Common myeloid progenitor, CD34-positive (primary cell): ENCODE measurements around the gene ANKH.

Experiments
- CTCF ChIA-PET: fragments of 350-600 bp; sonication (Branson Sonifier 250); formaldehyde crosslinking; loops from one replicate; lab custom pipeline; 2021; ENCODE audit warnings: antibody characterized with exemption; lab: Charles Lee
- POLR2A ChIA-PET: fragments of 350-600 bp; sonication (Branson Sonifier 250); formaldehyde crosslinking; loops from one replicate; lab custom pipeline; 2021; ENCODE audit warnings: antibody characterized with exemption; lab: Charles Lee
- DNase-seq, 3 donors: peaks; one replicate each; pipeline versions ENCODE4 v3.0.0 to v3.0.0-alpha.2; 2013
- H3K27ac ChIP-seq, 2 experiments: 1 replicate in 1 of 2; 2 replicates in 1 of 2; pipeline ENCODE4 v1.7.0; 2013; ENCODE audit warnings: inconsistent platforms in 2 of 2, low read length in 2 of 2, mild to moderate bottlenecking in 2 of 2, low read depth in 1 of 2, moderate library complexity in 1 of 2; ENCODE audit not compliant: severe bottlenecking in 2 of 2, insufficient read depth in 1 of 2, poor library complexity in 1 of 2
- H3K27me3 ChIP-seq, 5 experiments: replicated peaks in 2 of 5; 1 replicate in 3 of 5; 2 replicates in 2 of 5; pipeline versions ENCODE4 v1.6.1 to v1.7.0; 2013; ENCODE audit warnings: low read length in 4 of 5, mild to moderate bottlenecking in 2 of 5, moderate library complexity in 2 of 5, inconsistent platforms in 1 of 5; ENCODE audit not compliant: insufficient read depth in 5 of 5, control insufficient read depth in 4 of 5
- H3K36me3 ChIP-seq, 4 experiments: 1 replicate in 2 of 4; 2 replicates in 2 of 4; pipeline versions ENCODE4 v1.6.1 to v1.7.0; 2013; ENCODE audit warnings: low read length in 3 of 4, control low read depth in 1 of 4, mild to moderate bottlenecking in 1 of 4; ENCODE audit not compliant: control insufficient read depth in 4 of 4, insufficient read depth in 4 of 4
- H3K4me1 ChIP-seq, 4 experiments: 1 replicate in 3 of 4; 2 replicates in 1 of 4; pipeline versions ENCODE4 v1.6.1 to v1.7.1; 2013; ENCODE audit warnings: low read length in 3 of 4, mild to moderate bottlenecking in 3 of 4, control low read depth in 1 of 4, inconsistent platforms in 1 of 4, moderate library complexity in 1 of 4; ENCODE audit not compliant: control insufficient read depth in 4 of 4, insufficient read depth in 4 of 4; ENCODE audit errors: control extremely low read depth in 1 of 4
- H3K4me3 ChIP-seq, 7 experiments: 1 replicate in 4 of 7; 2 replicates in 3 of 7; pipeline versions ENCODE4 v1.5.1 to v1.7.0; 2013; ENCODE audit warnings: mild to moderate bottlenecking in 7 of 7, low read length in 6 of 7, moderate library complexity in 6 of 7, inconsistent platforms in 2 of 7, low read depth in 2 of 7, control low read depth in 1 of 7; ENCODE audit not compliant: insufficient read depth in 4 of 7, control insufficient read depth in 1 of 7; ENCODE audit errors: extremely low read depth in 1 of 7
- H3K9me3 ChIP-seq, 5 experiments: 1 replicate in 4 of 5; 2 replicates in 1 of 5; pipeline versions ENCODE4 v1.6.1 to v1.7.1; 2013; ENCODE audit warnings: low read length in 4 of 5, mild to moderate bottlenecking in 2 of 5, inconsistent platforms in 1 of 5, low read depth in 1 of 5, moderate library complexity in 1 of 5; ENCODE audit not compliant: control insufficient read depth in 4 of 5, insufficient read depth in 2 of 5; ENCODE audit errors: control extremely low read depth in 1 of 5
- WGBS: methylation state at CpG from one replicate; pipeline ENCODE4 v1.1.5; 2013; ENCODE audit not compliant: insufficient coverage; 5-methylcytosine and 5-hydroxymethylcytosine counted together

Gene ANKH

DNA sequence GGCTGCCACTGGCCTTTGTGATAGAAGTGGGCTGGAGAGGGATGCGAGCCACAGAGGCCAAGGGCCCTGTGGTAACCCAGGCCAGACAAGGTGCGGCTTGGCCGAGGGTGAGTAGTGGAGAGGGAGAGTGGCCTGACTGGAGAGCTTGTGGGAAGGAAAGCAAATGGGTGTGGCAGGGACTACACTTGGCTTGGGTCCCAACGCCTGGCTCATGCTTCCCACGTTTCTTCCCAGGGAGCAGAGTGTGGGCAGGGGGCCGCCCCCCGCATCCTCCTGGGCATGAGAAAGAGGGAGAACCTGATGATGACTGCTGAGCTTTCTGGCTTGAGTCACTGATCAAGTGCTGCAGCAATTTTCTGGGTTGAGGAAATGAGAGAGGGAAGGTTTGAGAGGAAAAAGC is 95.7 kb downstream of the ANKH start:
- CTCF ChIA-PET = interaction anchor here (1.2 to 1.3 kb wide), 2 partner anchors 9 to 12 kb away, joined by 3 to 4 read pairs; no protein-coding TSS in a partner anchor
- no peak overlapping the region for H3K27ac ChIP-seq
- H3K27me3 ChIP-seq = no peaks in the 10 kb centered on the region
- WGBS = 96% methylated on average over 7 of the region's 7 CpGs
- POLR2A ChIA-PET = no interaction called here
- no peaks in the 10 kb centered on the region for H3K4me1 ChIP-seq
- DNase-seq = no peak
- no peaks in the 10 kb centered on the region for H3K9me3 ChIP-seq
- H3K36me3 ChIP-seq = no peaks in the 10 kb centered on the region
- no peak overlapping the region for H3K4me3 ChIP-seq

DNA sequence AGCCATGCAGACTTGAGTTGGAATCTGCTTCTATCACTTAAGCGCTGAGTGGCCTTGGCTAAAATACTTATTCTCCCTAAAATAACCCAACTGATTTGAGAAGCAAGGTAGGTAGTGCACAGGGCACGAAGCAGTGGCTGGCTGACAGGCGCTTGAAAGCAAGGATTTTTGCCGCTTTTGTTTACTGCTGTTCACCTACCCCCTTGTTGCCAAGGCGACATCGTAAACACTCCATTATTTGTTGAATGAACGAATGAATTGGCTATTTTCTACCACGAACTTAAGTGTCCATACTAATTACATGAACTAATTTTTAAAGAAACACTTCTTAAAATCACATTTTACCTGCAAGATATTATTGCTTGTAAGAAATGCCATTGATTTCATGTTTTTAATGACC is 98.0 kb downstream of the ANKH start:
- Histone ChIP-seq H3K4me1 (no peaks in the 10 kb centered on the region), H3K27me3 (no peaks in the 10 kb centered on the region), H3K4me3 (no peak overlapping the region), H3K27ac (no peak overlapping the region), H3K9me3 (no peaks in the 10 kb centered on the region), H3K36me3 (no peaks in the 10 kb centered on the region)
- ChIA-PET CTCF (no interaction called here), POLR2A (no interaction called here)
- DNase-seq = no peak
- 100% methylated on average over 2 of the region's 8 CpGs for WGBS

DNA sequence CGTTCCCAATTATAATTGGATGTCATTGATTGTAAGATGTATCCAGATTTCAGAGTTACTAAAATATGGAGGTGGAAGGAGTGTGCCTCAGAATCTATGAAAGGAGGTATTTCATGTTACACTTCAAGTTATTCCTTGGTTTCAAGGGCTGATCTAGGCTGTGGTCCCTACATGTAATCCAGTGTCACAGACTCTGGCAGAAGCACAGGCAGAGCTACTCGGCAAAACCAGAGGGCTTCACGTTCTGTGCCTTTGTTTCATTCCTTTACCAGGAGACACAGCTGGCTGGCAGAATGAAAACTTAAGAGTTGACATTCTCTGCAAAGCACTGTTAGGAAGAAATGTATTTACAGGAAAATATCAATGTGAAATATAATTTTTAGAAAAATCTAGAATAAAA is 99.6 kb downstream of the ANKH start:
- no peak overlapping the region for H3K27ac ChIP-seq
- H3K9me3 ChIP-seq = no peaks in the 10 kb centered on the region
- no peak for DNase-seq
- WGBS = 100% methylated on average over 1 of the region's 3 CpGs
- H3K4me1 ChIP-seq = peaks cover 0 to 3% (median 1%) of the 10 kb centered on the region in 4 experiments
- CTCF ChIA-PET = interaction anchor here (1.0 to 1.3 kb wide), 3 partner anchors 10 to 124 kb away, joined by 3 read pairs; no protein-coding TSS in a partner anchor
- POLR2A ChIA-PET = no interaction called here
- no peaks in the 10 kb centered on the region for H3K36me3 ChIP-seq
- no peak overlapping the region for H3K4me3 ChIP-seq
- no peaks in the 10 kb centered on the region for H3K27me3 ChIP-seq

DNA sequence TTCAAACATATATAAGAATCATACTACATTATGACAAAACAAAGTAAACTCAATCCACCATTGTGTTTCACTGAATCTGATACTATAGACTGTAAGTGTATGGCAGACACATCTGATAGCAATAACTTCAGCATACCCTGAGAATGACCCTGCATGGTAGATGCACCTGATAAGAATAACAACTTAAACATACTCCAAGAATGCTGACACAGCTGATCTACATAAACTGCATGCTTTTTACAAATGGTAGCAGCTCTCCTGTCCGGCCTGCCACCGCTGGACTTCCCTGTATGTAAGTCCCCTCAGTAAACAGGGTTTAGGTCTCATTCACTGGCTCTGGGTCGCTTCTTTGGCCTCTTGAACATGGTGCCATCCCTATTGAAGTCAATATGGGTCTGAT is 100.4 kb downstream of the ANKH start:
- ChIA-PET CTCF (interaction anchor here (1.2 kb wide), 1 partner anchor 9 kb away, joined by 3 read pairs; no protein-coding TSS in a partner anchor), POLR2A (no interaction called here)
- Histone ChIP-seq H3K36me3 (no peaks in the 10 kb centered on the region), H3K4me3 (no peak overlapping the region), H3K9me3 (no peaks in the 10 kb centered on the region), H3K27me3 (no peaks in the 10 kb centered on the region), H3K4me1 (peaks cover 0 to 3% (median 1%) of the 10 kb centered on the region in 4 experiments), H3K27ac (no peak overlapping the region)
- no peak for DNase-seq
- 96% methylated on average over 2 of the region's 3 CpGs for WGBS

DNA sequence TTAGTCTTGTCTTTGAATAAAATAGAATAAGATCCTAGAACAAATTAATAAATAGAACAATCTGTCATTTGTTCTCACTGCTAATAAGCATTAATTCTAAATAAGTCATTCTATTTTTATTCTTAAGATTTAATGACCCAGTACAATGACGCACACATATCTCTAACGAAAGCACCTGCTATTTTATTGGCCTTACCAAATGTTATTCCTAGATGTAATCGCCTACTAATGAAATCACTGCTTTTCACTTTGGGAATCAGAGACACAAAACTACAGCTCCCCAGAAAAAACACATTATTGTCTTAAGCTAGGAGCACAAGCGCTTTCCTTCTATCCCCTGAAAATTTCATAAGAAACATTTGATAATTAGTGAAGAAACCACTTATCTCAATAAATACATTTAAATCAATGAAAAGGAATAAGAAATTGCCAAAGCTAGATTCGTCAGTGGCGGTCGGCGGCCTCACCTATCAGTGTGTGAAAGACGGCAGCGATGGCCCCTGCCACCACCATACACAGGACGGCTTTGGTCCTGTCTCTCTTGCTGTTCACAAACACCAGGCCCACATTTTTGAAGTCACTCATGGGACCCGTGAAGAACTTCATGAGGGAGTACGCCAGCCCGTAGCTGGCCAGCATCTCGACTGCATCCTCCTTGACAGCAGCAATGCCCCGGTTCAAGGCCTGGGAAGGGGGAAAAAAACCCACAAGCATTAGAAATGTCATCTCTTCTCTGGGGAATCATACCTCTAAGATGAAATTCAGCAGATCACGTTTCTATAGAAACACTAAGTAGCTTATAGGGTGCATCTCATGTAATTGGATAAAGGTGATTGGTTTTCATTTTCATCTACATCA is 102.8 kb downstream of the ANKH start:
- DNase-seq = no peak
- WGBS = 96% methylated on average over 15 of the region's 17 CpGs
- ChIA-PET CTCF (interaction anchor here (1.3 to 1.5 kb wide), 2 partner anchors 10 to 13 kb away, joined by 4 to 8 read pairs; no protein-coding TSS in a partner anchor), POLR2A (no interaction called here)
- H3K27ac ChIP-seq = no peak overlapping the region
- H3K4me1 ChIP-seq = peaks cover 0 to 3% (median 1%) of the 10 kb centered on the region in 4 experiments
- H3K27me3 ChIP-seq = no peaks in the 10 kb centered on the region
- no peaks in the 10 kb centered on the region for H3K9me3 ChIP-seq
- no peak overlapping the region for H3K4me3 ChIP-seq
- no peaks in the 10 kb centered on the region for H3K36me3 ChIP-seq

DNA sequence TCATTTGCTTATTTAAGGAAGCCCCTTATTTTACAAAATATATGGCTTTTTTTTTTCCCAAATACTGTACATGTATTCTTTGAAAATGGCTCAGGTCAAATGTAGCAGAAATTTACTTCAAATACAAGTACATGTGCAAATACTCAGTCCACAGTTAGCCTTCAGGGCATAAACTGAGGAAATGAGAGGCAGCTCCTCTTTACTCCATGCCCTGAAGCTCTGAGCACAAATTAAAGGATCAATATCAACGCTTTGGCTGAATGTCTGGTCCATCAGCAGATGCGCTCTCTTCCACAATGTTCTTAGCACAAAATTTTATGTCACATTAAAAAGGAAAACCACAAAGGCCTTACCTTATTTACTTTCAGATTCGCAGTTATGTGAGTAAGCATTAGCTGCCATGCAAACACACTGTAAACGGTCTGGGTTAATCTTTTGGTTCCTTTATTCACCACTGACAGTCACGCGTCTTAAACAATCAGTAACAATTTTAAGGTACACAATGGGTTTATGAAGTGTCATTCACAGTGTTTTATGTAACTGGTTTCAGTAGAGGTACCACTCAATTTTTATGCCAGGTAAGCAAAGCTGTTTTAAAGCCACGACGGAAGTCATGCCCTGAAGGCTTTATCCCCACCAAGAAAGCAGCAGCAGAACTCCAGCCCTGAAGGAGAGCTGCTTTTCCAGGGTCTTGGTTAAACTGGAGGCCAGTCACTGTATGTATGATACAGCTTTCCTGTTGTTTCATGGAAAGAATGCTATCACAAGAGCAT is 103.7 kb downstream of the ANKH start:
- DNase-seq = peak in 2 of 3 donors; percentile 33 to 53
- no peaks in the 10 kb centered on the region for H3K36me3 ChIP-seq
- CTCF ChIA-PET = interaction anchor here (0.6 to 1.8 kb wide), 6 partner anchors 8 to 32 kb away, joined by 3 to 8 read pairs (median 4); no protein-coding TSS in a partner anchor
- 67% methylated on average over 7 of the region's 8 CpGs for WGBS
- no peak overlapping the region for H3K27ac ChIP-seq
- POLR2A ChIA-PET = interaction anchor here (0.7 kb wide), 1 partner anchor 72 kb away, joined by 10 read pairs; no protein-coding TSS in a partner anchor
- no peaks in the 10 kb centered on the region for H3K9me3 ChIP-seq
- H3K4me1 ChIP-seq = peaks cover 0 to 3% (median 1%) of the 10 kb centered on the region in 4 experiments
- H3K4me3 ChIP-seq = no peak overlapping the region
- H3K27me3 ChIP-seq = no peaks in the 10 kb centered on the region
